Measurements from ENCODE around the gene FEM1B. TPM values are rescaled to one million over a fixed set of nuclear protein-coding genes. Genes with fewer than 3 reads are reported as not detected.
A peak's percentile ranks its signal among the peaks of the same experiment; 100 is the strongest.

Gene FEM1B
- total RNA-seq, 2 donors from 2014 or later: 40.3 to 43.7 TPM

GRCh38 chr15:68292967-68293366 lies 15.4 kb downstream of the FEM1B start:
- Mint-ChIP-seq H3K9me3 (no peaks in the 10 kb centered on the region), H3K27ac (no peak overlapping the region), H3K36me3 (peaks cover 0 to 14% of the 10 kb centered on the region in 2 donors)
- DNase-seq (ENCODE audit: low spot score in 2 of 2) (no peak), ATAC-seq (peak; percentile 81 to 84)

DNA sequence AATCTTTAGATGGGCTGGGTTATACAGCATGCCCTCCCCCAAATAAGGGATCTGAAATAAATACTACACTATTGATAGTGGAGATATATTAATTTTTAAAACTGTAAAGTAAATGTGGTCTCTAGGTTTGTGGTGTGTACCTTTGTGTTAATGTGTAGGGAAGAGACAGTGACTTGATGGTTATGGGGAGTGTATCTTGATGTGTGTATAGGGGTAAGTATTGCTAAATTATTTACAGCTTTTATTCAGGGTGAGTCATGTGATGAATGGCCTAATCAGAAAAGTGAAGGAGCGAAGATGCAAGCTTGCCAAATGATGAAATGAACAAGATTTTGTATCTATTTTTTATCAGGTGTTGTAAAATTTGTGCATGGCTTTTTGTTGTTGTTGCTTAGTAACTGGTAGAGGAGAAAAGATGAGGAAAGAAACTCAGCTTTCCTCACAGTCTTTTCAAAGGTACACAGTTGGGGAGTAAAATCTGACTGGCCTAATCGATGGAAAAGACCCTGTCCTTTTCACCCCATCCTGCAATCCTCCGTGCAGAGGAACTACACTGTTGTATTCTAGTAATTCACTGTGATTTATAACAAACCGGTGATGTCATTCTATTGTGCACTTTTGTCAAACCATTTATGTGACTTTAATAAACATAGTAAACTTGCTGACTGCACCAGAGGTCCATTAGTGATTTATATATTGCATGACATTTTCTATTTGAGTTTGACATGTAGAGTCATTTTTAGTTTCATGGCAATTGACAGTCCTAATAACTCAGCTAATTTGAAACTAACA lies 17.7 kb downstream of the FEM1B start:
- H3K36me3 Mint-ChIP-seq: peaks cover 0 to 14% of the 10 kb centered on the region in 2 donors
- no peak overlapping the region for H3K27ac Mint-ChIP-seq
- ATAC-seq (no peak), DNase-seq (ENCODE audit: low spot score in 2 of 2) (no peak)
- H3K9me3 Mint-ChIP-seq: no peaks in the 10 kb centered on the region

GRCh38 chr15:68298336-68298735 lies 20.8 kb downstream of the FEM1B start:
- Mint-ChIP-seq H3K27ac (peak overlapping the region; percentile 57 to 82), H3K9me3 (no peaks in the 10 kb centered on the region), H3K36me3 (peaks cover 0 to 14% of the 10 kb centered on the region in 2 donors)
- ATAC-seq (no peak), DNase-seq (ENCODE audit: low spot score in 2 of 2) (no peak)

DNA sequence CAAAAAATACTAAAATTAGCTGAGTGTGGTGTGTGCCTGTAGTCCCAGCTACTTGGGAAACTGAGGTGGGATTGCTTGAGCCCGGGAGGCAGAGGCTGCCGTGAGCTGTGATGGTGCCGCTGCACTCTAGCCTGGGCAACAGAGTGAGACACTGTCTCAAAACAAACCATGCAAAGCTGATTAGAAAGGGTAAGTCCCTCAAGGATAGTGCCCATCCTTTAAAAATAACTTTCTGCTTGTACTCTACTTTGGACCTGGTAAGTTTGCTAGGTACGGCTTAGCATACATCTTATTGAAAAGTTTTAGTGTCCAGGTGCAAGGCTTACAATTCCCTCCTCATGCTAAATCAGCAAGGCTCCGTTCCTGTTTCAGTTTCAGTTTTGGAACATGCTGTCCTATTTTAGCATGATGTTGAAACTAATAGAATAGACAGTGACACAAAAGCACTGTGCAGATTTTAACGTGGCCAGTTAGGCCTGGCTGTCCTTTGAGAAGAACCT lies 21.4 kb downstream of the FEM1B start:
- H3K9me3 Mint-ChIP-seq: no peaks in the 10 kb centered on the region

GRCh38 chr15:68299436-68299835 lies 21.9 kb downstream of the FEM1B start:
- Mint-ChIP-seq H3K36me3 (peaks cover 0 to 7% of the 10 kb centered on the region in 2 donors), H3K27ac (peak overlapping the region in 1 of 2 donors; percentile 82), H3K9me3 (no peaks in the 10 kb centered on the region)
- peak in 1 of 2 donors; percentile 17 for ATAC-seq
- no peak for DNase-seq (ENCODE audit: low spot score in 2 of 2)

More for the DNA sequence above, 21.4 kb downstream of the FEM1B start:
- ATAC-seq (peak; percentile 67 to 81), DNase-seq (ENCODE audit: low spot score in 2 of 2) (no peak)
- peak overlapping the region; percentile 57 to 82 for H3K27ac Mint-ChIP-seq
- H3K36me3 Mint-ChIP-seq: peaks cover 0 to 9% of the 10 kb centered on the region in 2 donors

GRCh38 chr15:68300115-68300940 lies 22.8 kb downstream of the FEM1B start:
- DNase-seq (ENCODE audit: low spot score in 2 of 2) (no peak), ATAC-seq (no peak)
- Mint-ChIP-seq H3K9me3 (no peaks in the 10 kb centered on the region), H3K36me3 (peaks cover 0 to under 1% of the 10 kb centered on the region in 2 donors), H3K27ac (no peak overlapping the region)

DNA sequence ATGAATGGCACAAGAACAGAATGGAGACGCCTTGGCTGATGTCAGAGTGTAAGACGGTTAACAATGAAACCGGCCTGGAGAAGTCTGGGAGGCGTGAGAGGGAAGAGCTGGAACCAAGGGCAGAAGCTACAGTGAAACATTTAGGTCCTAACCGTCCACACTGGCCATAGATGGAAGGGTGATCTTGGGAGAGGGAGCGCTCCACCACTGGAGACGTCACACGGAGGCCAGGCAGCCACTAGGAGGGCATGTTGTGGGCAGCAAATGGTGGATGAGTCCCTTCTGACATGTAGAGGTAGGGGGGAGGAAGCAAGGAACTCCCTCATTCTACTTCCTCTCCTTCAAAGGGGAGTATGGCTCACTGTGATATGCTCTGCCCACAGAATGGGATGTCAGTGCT lies 23.8 kb downstream of the FEM1B start:
- Mint-ChIP-seq H3K27ac (no peak overlapping the region), H3K9me3 (no peaks in the 10 kb centered on the region), H3K36me3 (no peaks in the 10 kb centered on the region)
- DNase-seq (ENCODE audit: low spot score in 2 of 2) (no peak), ATAC-seq (no peak)

- Mint-ChIP-seq H3K36me3 (no peaks in the 10 kb centered on the region), H3K27ac (peak overlapping the region in 1 of 2 donors; percentile 41), H3K9me3 (no peaks in the 10 kb centered on the region)
- ATAC-seq (no peak), DNase-seq (ENCODE audit: low spot score in 2 of 2) (peak in 1 of 2 donors; percentile 44)
Measured at GRCh38 chr15:68302729-68303128, 25.2 kb downstream of the FEM1B start.

DNA sequence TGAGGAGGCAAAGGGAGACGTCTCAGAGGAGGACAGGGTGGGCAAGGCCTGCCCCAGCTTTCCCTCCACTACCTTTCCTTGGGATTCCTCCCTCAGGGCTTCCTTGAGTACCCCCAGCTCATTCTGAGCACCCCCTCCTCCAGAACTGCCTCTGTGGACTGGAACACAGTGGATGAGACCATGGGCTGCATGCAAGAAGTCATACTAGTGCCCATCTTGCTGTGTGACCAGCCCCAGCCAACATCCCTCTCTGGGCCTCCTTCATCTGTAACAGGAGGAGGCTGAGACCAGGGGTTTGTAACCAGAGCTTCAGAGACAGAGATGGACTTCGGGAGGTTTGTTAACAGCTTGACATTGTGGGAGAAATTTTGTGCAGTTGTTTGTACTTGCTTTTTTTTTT lies 25.6 kb downstream of the FEM1B start:
- DNase-seq (ENCODE audit: low spot score in 2 of 2) (peak in 1 of 2 donors; percentile 31), ATAC-seq (no peak)
- Mint-ChIP-seq H3K9me3 (no peaks in the 10 kb centered on the region), H3K27ac (peak overlapping the region in 1 of 2 donors; percentile 41), H3K36me3 (no peaks in the 10 kb centered on the region)

GRCh38 chr15:68303560-68304436 lies 26.3 kb downstream of the FEM1B start:
- Mint-ChIP-seq H3K36me3 (no peaks in the 10 kb centered on the region), H3K27ac (peak overlapping the region in 1 of 2 donors; percentile 41), H3K9me3 (no peaks in the 10 kb centered on the region)
- ATAC-seq (no peak), DNase-seq (ENCODE audit: low spot score in 2 of 2) (peak in 1 of 2 donors; percentile 50)

DNA sequence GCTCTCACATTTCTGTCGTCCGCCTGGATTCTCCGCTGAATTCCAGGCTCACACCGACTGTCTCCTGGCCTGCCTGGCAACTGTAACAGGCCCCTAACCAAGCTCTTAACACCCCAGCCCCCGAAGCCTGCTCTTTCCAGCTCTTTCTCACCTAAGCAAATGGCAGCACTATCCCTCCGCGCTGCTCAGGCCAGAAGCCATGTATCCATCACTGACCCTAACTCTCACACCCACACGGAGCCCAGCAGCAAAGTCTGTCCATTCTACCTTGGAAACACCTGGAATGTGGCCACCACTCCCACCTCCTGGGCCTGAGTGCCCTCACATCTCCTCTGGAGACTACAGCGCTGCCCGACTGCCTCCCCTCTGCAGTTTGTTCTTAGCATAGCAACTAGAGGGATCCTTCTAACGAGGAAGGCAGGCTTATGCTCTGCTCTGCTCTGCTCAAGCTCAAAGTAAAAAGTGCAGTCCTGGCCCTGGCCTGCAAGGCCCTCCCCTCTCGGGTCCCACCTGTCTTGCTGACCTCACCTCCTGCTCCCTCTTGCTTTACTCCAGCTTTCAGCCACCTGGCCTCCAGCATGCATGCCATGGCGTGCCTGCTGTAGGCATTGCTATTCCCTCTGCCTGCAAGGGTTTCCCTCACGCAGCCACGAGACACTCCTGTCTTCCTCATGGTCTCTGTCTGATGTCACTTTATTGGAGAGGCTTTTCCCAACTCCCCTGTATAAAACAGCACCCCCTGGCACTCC lies 27.2 kb downstream of the FEM1B start:
- Mint-ChIP-seq H3K27ac (peak overlapping the region; percentile 10 to 25), H3K36me3 (no peaks in the 10 kb centered on the region), H3K9me3 (no peaks in the 10 kb centered on the region)
- DNase-seq (ENCODE audit: low spot score in 2 of 2): peak in 1 of 2 donors; percentile 40
- ATAC-seq: no peak

GRCh38 chr15:68305420-68305871 lies 27.9 kb downstream of the FEM1B start:
- ATAC-seq (no peak), DNase-seq (ENCODE audit: low spot score in 2 of 2) (peak in 1 of 2 donors; percentile 25)
- peak overlapping the region in 1 of 2 donors; percentile 10 for H3K27ac Mint-ChIP-seq
- H3K36me3 Mint-ChIP-seq: no peaks in the 10 kb centered on the region
- no peaks in the 10 kb centered on the region for H3K9me3 Mint-ChIP-seq

GRCh38 chr15:68307131-68307928 lies 29.8 kb downstream of the FEM1B start:
- Mint-ChIP-seq H3K9me3 (no peaks in the 10 kb centered on the region), H3K27ac (peak overlapping the region in 1 of 2 donors; percentile 42), H3K36me3 (no peaks in the 10 kb centered on the region)
- DNase-seq (ENCODE audit: low spot score in 2 of 2) (peak in 1 of 2 donors; percentile 33), ATAC-seq (no peak)

DNA sequence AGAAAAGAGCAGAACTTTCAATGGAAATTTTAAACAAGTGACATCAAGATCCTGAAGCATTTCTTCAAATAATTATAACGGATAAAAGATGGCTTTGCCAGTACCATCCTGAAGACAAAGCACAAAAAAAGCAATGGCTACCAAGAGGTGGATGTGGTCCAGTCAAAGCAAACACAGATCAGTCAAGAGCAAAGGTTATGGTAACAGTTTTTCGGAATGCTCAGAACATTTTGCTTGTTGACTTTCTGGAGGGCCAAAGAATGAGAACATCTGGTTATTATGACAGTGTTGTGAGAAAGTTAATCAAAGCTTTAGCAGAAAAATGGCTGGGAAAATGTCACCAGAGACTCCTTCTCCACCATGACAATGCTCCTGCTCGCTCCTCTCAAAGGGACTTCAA lies 31.5 kb downstream of the FEM1B start:
- DNase-seq (ENCODE audit: low spot score in 2 of 2): no peak
- Mint-ChIP-seq H3K9me3 (no peaks in the 10 kb centered on the region), H3K27ac (no peak overlapping the region), H3K36me3 (no peaks in the 10 kb centered on the region)
- ATAC-seq: no peak

Data from activated naive CD4-positive, alpha-beta T cell treated with anti-CD3 and anti-CD28 coated beads, Interleukin-2, amount 50 U/mL, for 72 hours (primary cell).